Liver (tissue), 9 donors: ENCODE measurements around the gene RPL38. TPM values are rescaled to one million over a fixed set of nuclear protein-coding genes. Genes with fewer than 3 reads are reported as not detected.

Source experiments
- DNase-seq: peaks from one replicate; pipeline ENCODE4 v3.0.0-alpha.2; 2017; ENCODE audit warnings: low spot score
- H3K27ac ChIP-seq, 2 donors: one replicate each; pipeline ENCODE4 v1.7.0; 2013; ENCODE audit warnings: inconsistent platforms in 2 of 2, low read length in 2 of 2, control low read depth in 1 of 2, low read depth in 1 of 2, mild to moderate bottlenecking in 1 of 2
- H3K27me3 ChIP-seq, 4 donors: one replicate each; pipeline versions ENCODE4 v1.6.1 to v1.7.0; 2013; ENCODE audit warnings: low read length in 3 of 4, inconsistent platforms in 1 of 4, mild to moderate bottlenecking in 1 of 4, moderate library complexity in 1 of 4; ENCODE audit not compliant: control insufficient read depth in 4 of 4, insufficient read depth in 4 of 4
- H3K36me3 ChIP-seq, 4 donors: one replicate each; pipeline versions ENCODE4 v1.6.1 to v1.7.0; 2013; ENCODE audit warnings: low read length in 3 of 4, mild to moderate bottlenecking in 3 of 4, low read depth in 1 of 4, moderate library complexity in 1 of 4; ENCODE audit not compliant: control insufficient read depth in 4 of 4, insufficient read depth in 3 of 4
- H3K4me1 ChIP-seq, 4 donors: one replicate each; pipeline versions ENCODE4 v1.6.1 to v1.7.0; 2013; ENCODE audit warnings: low read length in 3 of 4, mild to moderate bottlenecking in 3 of 4, moderate library complexity in 1 of 4; ENCODE audit not compliant: control insufficient read depth in 4 of 4, insufficient read depth in 4 of 4
- H3K4me3 ChIP-seq, 3 donors: one replicate each; pipeline versions ENCODE4 v1.6.1 to v1.7.0; 2013; ENCODE audit warnings: low read length in 3 of 3, control low read depth in 1 of 3, low read depth in 1 of 3, mild to moderate bottlenecking in 1 of 3
- H3K9ac ChIP-seq, 2 donors: one replicate each; pipeline ENCODE4 v1.7.0; 2013; ENCODE audit warnings: low read length in 2 of 2, mild to moderate bottlenecking in 2 of 2, moderate library complexity in 2 of 2, control low read depth in 1 of 2, low read depth in 1 of 2
- H3K9me3 ChIP-seq, 4 donors: one replicate each; pipeline versions ENCODE4 v1.6.1 to v1.7.0; 2013; ENCODE audit warnings: low read length in 3 of 4; ENCODE audit not compliant: control insufficient read depth in 4 of 4
- EGR1 ChIP-seq, 2 donors: IDR thresholded peaks; 2 replicates each; pipeline ENCODE4 v1.6.1; 2016 to 2018; ENCODE audit warnings: antibody characterized with exemption in 2 of 2, low read depth in 2 of 2
- FOXA1 ChIP-seq: IDR thresholded peaks from 2 replicates; pipeline ENCODE4 v1.6.1; 2016; ENCODE audit warnings: antibody characterized with exemption
- FOXA2 ChIP-seq: IDR thresholded peaks from 2 replicates; pipeline ENCODE4 v1.6.1; 2016; ENCODE audit warnings: antibody characterized with exemption
- GABPA ChIP-seq, 2 donors: IDR thresholded peaks in 1 of 2; conservative IDR thresholded peaks in 1 of 2; 2 replicates each; pipeline ENCODE4 v1.6.1; 2016; ENCODE audit warnings: antibody characterized with exemption in 2 of 2, mild to moderate bottlenecking in 1 of 2, moderate library complexity in 1 of 2
- HNF4A ChIP-seq, 2 donors: conservative IDR thresholded peaks; 2 replicates each; pipeline ENCODE4 v1.6.1; 2016; ENCODE audit warnings: antibody characterized with exemption in 2 of 2, mild to moderate bottlenecking in 2 of 2
- HNF4G ChIP-seq: IDR thresholded peaks from 2 replicates; pipeline ENCODE4 v1.6.1; 2016; ENCODE audit warnings: antibody characterized with exemption
- JUND ChIP-seq, 2 donors: IDR thresholded peaks; 2 replicates each; pipeline ENCODE4 v1.6.1; 2016; ENCODE audit warnings: antibody characterized with exemption in 2 of 2
- MAX ChIP-seq: IDR thresholded peaks from 2 replicates; pipeline ENCODE4 v1.6.1; 2016; ENCODE audit warnings: antibody characterized with exemption
- NR2F2 ChIP-seq: IDR thresholded peaks from 2 replicates; pipeline ENCODE4 v1.6.1; 2016; ENCODE audit warnings: antibody characterized with exemption
- RAD21 ChIP-seq, 2 donors: IDR thresholded peaks; 2 replicates each; pipeline ENCODE4 v1.6.1; 2016; ENCODE audit warnings: antibody characterized with exemption in 2 of 2, mild to moderate bottlenecking in 2 of 2
- RXRA ChIP-seq, 2 donors: IDR thresholded peaks; 2 replicates each; pipeline ENCODE4 v1.6.1; 2017 to 2018; ENCODE audit warnings: antibody characterized with exemption in 2 of 2, mild to moderate bottlenecking in 1 of 2
- SP1 ChIP-seq: IDR thresholded peaks from 2 replicates; pipeline ENCODE4 v1.6.1; 2018; ENCODE audit warnings: antibody characterized with exemption, mild to moderate bottlenecking
- TAF1 ChIP-seq: conservative IDR thresholded peaks from 2 replicates; pipeline ENCODE4 v1.6.1; 2016; ENCODE audit warnings: antibody characterized with exemption, mild to moderate bottlenecking
- YY1 ChIP-seq: IDR thresholded peaks from 2 replicates; pipeline ENCODE4 v1.6.1; 2016; ENCODE audit warnings: antibody characterized with exemption, mild to moderate bottlenecking
- ZBTB33 ChIP-seq: IDR thresholded peaks from 2 replicates; pipeline ENCODE4 v1.6.1; 2016; ENCODE audit warnings: antibody characterized with exemption
- WGBS: extraction: QIAGEN DNeasy Blood & Tissue Kit; methylation state at CpG from one replicate; pipeline ENCODE4 v1.1.7; 2013; 5-methylcytosine and 5-hydroxymethylcytosine counted together
- polyA plus RNA-seq, 2 donors: library from polyadenylated mRNA; stranded (reverse) in 1 of 2; unstranded in 1 of 2; fragments of 200-250 nt in 1 of 2; fragments of >200 nt in 1 of 2; fragmentation: Nextera tagmentation in 1 of 2; extraction: Ambion mirVana in 1 of 2; gene quantifications; one replicate each; pipeline versions ENCODE4 v1.2.1 to v1.2.3, GENCODE V29; 2013 to 2015
- total RNA-seq, 2 donors: library from RNA; depleted of rRNA; stranded (reverse); fragments of >200 nt; gene quantifications; one replicate each; pipeline ENCODE4 v1.2.3, GENCODE V29; 2014
- TF ChIP-seq, protein P1 (sequence below): IDR thresholded peaks from 2 replicates; pipeline ENCODE4 v1.6.1; 2016; ENCODE audit warnings: antibody characterized with exemption
- TF ChIP-seq, protein P2 (sequence below): IDR thresholded peaks from 2 replicates; pipeline ENCODE4 v1.6.1; 2016; ENCODE audit warnings: antibody characterized with exemption, mild to moderate bottlenecking
- TF ChIP-seq, protein P3 (sequence below): fragments of 150-350 bp; IDR thresholded peaks from 2 replicates; pipeline ENCODE4 v1.5.1; 2017; ENCODE audit warnings: improper control_type of control experiment, low read depth, low read length; ENCODE audit not compliant: missing input control
- donor health status: healthy.
- donor health status: healthy.
- donor health status: healthy.
- donor health status: healthy.
- donor health status: healthy.

RPL38 gene
- total and polyA plus RNA-seq, 4 donors = 67.7 to 1,367 (median 455) TPM

DNA sequence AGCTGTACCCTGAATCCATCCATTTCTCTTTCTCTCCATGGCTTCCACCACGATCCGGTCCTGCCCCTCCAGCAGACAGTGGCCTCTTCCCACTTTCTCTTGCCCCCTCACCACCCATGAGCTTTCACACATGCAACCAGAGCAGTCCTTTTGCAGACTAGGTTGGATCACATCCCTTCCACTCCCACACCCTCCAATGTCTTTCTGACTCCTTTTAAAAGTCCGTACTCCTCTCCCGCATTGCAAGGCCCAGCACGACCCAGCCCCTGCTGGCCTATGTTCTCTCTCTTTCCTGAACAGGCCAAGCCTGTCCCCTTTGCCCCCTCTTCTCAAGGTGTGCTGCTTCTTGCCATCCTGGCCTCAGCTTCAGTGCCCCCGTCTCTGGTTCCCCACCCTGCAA is 48.1 kb downstream of the RPL38 start:
- no peaks in the 10 kb centered on the region for H3K9me3 ChIP-seq
- H3K4me1 ChIP-seq = no peaks in the 10 kb centered on the region
- TF ChIP-seq SP1 (no peak), GABPA (IDR thresholded peaks at IDR 0.05 in 1 of 2, conservative IDR thresholded peaks at IDR 0.05 in 1 of 2) (no peak), EGR1 (IDR thresholded peaks at IDR 0.05; ENCODE audit: low read depth in 2 of 2) (no peak), TAF1 (no peak), YY1 (no peak), ZBTB33 (no peak), HNF4G (no peak), HNF4A (conservative IDR thresholded peaks at IDR 0.05) (no peak), FOXA1 (no peak), RXRA (IDR thresholded peaks at IDR 0.05) (no peak), MAX (no peak), FOXA2 (no peak), JUND (IDR thresholded peaks at IDR 0.05) (no peak), RAD21 (IDR thresholded peaks at IDR 0.05) (no peak), NR2F2 (no peak)
- TF ChIP-seq, protein P1, sequence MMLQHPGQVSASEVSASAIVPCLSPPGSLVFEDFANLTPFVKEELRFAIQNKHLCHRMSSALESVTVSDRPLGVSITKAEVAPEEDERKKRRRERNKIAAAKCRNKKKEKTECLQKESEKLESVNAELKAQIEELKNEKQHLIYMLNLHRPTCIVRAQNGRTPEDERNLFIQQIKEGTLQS = no peak
- TF ChIP-seq, protein P2, sequence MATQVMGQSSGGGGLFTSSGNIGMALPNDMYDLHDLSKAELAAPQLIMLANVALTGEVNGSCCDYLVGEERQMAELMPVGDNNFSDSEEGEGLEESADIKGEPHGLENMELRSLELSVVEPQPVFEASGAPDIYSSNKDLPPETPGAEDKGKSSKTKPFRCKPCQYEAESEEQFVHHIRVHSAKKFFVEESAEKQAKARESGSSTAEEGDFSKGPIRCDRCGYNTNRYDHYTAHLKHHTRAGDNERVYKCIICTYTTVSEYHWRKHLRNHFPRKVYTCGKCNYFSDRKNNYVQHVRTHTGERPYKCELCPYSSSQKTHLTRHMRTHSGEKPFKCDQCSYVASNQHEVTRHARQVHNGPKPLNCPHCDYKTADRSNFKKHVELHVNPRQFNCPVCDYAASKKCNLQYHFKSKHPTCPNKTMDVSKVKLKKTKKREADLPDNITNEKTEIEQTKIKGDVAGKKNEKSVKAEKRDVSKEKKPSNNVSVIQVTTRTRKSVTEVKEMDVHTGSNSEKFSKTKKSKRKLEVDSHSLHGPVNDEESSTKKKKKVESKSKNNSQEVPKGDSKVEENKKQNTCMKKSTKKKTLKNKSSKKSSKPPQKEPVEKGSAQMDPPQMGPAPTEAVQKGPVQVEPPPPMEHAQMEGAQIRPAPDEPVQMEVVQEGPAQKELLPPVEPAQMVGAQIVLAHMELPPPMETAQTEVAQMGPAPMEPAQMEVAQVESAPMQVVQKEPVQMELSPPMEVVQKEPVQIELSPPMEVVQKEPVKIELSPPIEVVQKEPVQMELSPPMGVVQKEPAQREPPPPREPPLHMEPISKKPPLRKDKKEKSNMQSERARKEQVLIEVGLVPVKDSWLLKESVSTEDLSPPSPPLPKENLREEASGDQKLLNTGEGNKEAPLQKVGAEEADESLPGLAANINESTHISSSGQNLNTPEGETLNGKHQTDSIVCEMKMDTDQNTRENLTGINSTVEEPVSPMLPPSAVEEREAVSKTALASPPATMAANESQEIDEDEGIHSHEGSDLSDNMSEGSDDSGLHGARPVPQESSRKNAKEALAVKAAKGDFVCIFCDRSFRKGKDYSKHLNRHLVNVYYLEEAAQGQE = no peak
- TF ChIP-seq, protein P3, sequence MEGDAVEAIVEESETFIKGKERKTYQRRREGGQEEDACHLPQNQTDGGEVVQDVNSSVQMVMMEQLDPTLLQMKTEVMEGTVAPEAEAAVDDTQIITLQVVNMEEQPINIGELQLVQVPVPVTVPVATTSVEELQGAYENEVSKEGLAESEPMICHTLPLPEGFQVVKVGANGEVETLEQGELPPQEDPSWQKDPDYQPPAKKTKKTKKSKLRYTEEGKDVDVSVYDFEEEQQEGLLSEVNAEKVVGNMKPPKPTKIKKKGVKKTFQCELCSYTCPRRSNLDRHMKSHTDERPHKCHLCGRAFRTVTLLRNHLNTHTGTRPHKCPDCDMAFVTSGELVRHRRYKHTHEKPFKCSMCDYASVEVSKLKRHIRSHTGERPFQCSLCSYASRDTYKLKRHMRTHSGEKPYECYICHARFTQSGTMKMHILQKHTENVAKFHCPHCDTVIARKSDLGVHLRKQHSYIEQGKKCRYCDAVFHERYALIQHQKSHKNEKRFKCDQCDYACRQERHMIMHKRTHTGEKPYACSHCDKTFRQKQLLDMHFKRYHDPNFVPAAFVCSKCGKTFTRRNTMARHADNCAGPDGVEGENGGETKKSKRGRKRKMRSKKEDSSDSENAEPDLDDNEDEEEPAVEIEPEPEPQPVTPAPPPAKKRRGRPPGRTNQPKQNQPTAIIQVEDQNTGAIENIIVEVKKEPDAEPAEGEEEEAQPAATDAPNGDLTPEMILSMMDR = no peak
- DNase-seq = no peak
- WGBS = 94% methylated on average over 6 of the region's 6 CpGs
- no peak overlapping the region for H3K9ac ChIP-seq
- H3K4me3 ChIP-seq = no peak overlapping the region
- no peaks in the 10 kb centered on the region for H3K27me3 ChIP-seq
- no peaks in the 10 kb centered on the region for H3K36me3 ChIP-seq
- H3K27ac ChIP-seq = no peak overlapping the region

- H3K9me3 ChIP-seq = no peaks in the 10 kb centered on the region
- no peak overlapping the region for H3K9ac ChIP-seq
- DNase-seq = no peak
- H3K27ac ChIP-seq = no peak overlapping the region
- H3K4me1 ChIP-seq = no peaks in the 10 kb centered on the region
- 81% methylated on average over 8 of the region's 8 CpGs for WGBS
- H3K27me3 ChIP-seq = peaks cover 0 to 2% (median 0%) of the 10 kb centered on the region in 4 donors
- H3K36me3 ChIP-seq = no peaks in the 10 kb centered on the region
- no peak overlapping the region for H3K4me3 ChIP-seq
- no peak for TF ChIP-seq SP1
- TF ChIP-seq ZBTB33 = no peak
- TF ChIP-seq, protein P1 = no peak
- no peak for TF ChIP-seq FOXA2
- TF ChIP-seq RAD21 (IDR thresholded peaks at IDR 0.05) = no peak
- TF ChIP-seq GABPA (IDR thresholded peaks at IDR 0.05 in 1 of 2, conservative IDR thresholded peaks at IDR 0.05 in 1 of 2) = no peak
- no peak for TF ChIP-seq MAX
- TF ChIP-seq TAF1 = no peak
- TF ChIP-seq RXRA (IDR thresholded peaks at IDR 0.05) = no peak
- no peak for TF ChIP-seq JUND (IDR thresholded peaks at IDR 0.05)
- TF ChIP-seq FOXA1 = no peak
- no peak for TF ChIP-seq EGR1 (IDR thresholded peaks at IDR 0.05; ENCODE audit: low read depth in 2 of 2)
- TF ChIP-seq YY1 = no peak
Measured at GRCh38 chr17:74252211-74252610, 48.7 kb downstream of the RPL38 start.
